Measurements from ENCODE around the gene ZIC5. TPM values are rescaled to one million over a fixed set of nuclear protein-coding genes. Genes with fewer than 3 reads are reported as not detected.

Gene ZIC5
- total and polyA plus RNA-seq, 2 of the 4 experiments (the other 2 are of a cell fraction) = not detected

- H3K27me3 ChIP-seq (ENCODE audit: control insufficient read depth, insufficient read depth, low read length) = peaks cover 94% of the 10 kb centered on the region
- ATAC-seq (ENCODE audit: low read depth) (no peak), DNase-seq (no peak)
- no peak overlapping the region for H2AK9ac ChIP-seq (replicated peaks; ENCODE audit: low read depth, low read length, poor library complexity)
- no peak overlapping the region for H2BK120ac ChIP-seq (ENCODE audit: low read depth, low read length)
- no peaks in the 10 kb centered on the region for H3K4me1 ChIP-seq (ENCODE audit: control insufficient read depth, insufficient read depth, low read length)
- no peak overlapping the region for H4K5ac ChIP-seq (ENCODE audit: low read depth, low read length)
- H3K79me1 ChIP-seq (ENCODE audit: low read depth in 1 of 2, low read length in 2 of 2) = no peaks in the 10 kb centered on the region
- H4K91ac ChIP-seq (ENCODE audit: insufficient read depth, low read depth, low read length) = no peak overlapping the region
- no peak overlapping the region for H2BK20ac ChIP-seq (ENCODE audit: low read depth, low read length)
- intact Hi-C loops (cut with micrococcal nuclease) = no loop called here
- in situ Hi-C loops (cut with MboI; ENCODE audit: low sequenced_read_pairs) = no loop called here
- ChIA-PET POLR2A (ENCODE audit: unreplicated experiment) (no interaction called here), CTCF (interaction anchor here (1.0 kb wide), 1 partner anchor 521 kb away, joined by 3 read pairs; no protein-coding TSS in a partner anchor)
- H4K20me1 ChIP-seq (ENCODE audit: insufficient read depth, low read length) = no peaks in the 10 kb centered on the region
- no TSS peak for BruUV-seq (replicated peaks)
- H2BK5ac ChIP-seq (ENCODE audit: low read depth, low read length, poor library complexity, severe bottlenecking) = no peak overlapping the region
- no peak overlapping the region for H2AK5ac ChIP-seq (ENCODE audit: low read depth, low read length)
- dilution Hi-C loops (cut with HindIII; ENCODE audit: low sequenced_read_pairs, unreplicated experiment) = no loop called here
- H3K4me3 ChIP-seq (ENCODE audit: insufficient read depth, low read depth, low read length) = no peak overlapping the region
- no peak overlapping the region for H3K18ac ChIP-seq (ENCODE audit: low read depth, low read length)
- peaks cover 33% of the 10 kb centered on the region for H3K9me3 ChIP-seq (ENCODE audit: control insufficient read depth, insufficient read depth, low read length)
- no CpG with 5 or more reads among the region's 9 CpGs for WGBS, 2 experiments (ENCODE audit: extremely low coverage in 2 of 2, insufficient read length in 1 of 2)
- no peak overlapping the region for H3K14ac ChIP-seq (replicated peaks; ENCODE audit: low read depth, low read length)
- TF ChIP-seq, protein P1, sequence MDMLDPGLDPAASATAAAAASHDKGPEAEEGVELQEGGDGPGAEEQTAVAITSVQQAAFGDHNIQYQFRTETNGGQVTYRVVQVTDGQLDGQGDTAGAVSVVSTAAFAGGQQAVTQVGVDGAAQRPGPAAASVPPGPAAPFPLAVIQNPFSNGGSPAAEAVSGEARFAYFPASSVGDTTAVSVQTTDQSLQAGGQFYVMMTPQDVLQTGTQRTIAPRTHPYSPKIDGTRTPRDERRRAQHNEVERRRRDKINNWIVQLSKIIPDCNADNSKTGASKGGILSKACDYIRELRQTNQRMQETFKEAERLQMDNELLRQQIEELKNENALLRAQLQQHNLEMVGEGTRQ (IDR thresholded peaks at IDR 0.05; ENCODE audit: low read depth, low read length) = no peak
- no peak for TF ChIP-seq FOS (IDR thresholded peaks at IDR 0.05; ENCODE audit: low read depth, low read length)
- H3K23ac ChIP-seq (ENCODE audit: low read depth, low read length) = no peak overlapping the region
- H3K9ac ChIP-seq (ENCODE audit: low read depth, low read length) = no peak overlapping the region
- no peaks in the 10 kb centered on the region for H3K36me3 ChIP-seq (ENCODE audit: control insufficient read depth, insufficient read depth, low read length)
- H3K9me1 ChIP-seq (ENCODE audit: insufficient read depth, low read length) = 0 out of 2 replicates have a peak, but pooled peaks cover 3% of the 10 kb centered on the region
- H2BK15ac ChIP-seq (ENCODE audit: low read depth, low read length) = no peak overlapping the region
- H2AFZ ChIP-seq (replicated peaks; ENCODE audit: low read length, poor library complexity) = no peak overlapping the region
- H3K4ac ChIP-seq (ENCODE audit: low read depth, low read length) = no peak overlapping the region
- no peak overlapping the region for H3K56ac ChIP-seq (ENCODE audit: extremely low read depth, insufficient read depth, low read length)
- H3K4me2 ChIP-seq (ENCODE audit: low read depth, low read length) = no peak overlapping the region
- H4K8ac ChIP-seq (ENCODE audit: low read depth in 2 of 2, low read length in 2 of 2) = no peak overlapping the region
- H3K27ac ChIP-seq (ENCODE audit: insufficient read depth, low read length) = no peak overlapping the region
Measured at GRCh38 chr13:99993660-99994637, 22.4 kb upstream of the ZIC5 start.
